ENCODE measurements around the gene MAZ.

DNA sequence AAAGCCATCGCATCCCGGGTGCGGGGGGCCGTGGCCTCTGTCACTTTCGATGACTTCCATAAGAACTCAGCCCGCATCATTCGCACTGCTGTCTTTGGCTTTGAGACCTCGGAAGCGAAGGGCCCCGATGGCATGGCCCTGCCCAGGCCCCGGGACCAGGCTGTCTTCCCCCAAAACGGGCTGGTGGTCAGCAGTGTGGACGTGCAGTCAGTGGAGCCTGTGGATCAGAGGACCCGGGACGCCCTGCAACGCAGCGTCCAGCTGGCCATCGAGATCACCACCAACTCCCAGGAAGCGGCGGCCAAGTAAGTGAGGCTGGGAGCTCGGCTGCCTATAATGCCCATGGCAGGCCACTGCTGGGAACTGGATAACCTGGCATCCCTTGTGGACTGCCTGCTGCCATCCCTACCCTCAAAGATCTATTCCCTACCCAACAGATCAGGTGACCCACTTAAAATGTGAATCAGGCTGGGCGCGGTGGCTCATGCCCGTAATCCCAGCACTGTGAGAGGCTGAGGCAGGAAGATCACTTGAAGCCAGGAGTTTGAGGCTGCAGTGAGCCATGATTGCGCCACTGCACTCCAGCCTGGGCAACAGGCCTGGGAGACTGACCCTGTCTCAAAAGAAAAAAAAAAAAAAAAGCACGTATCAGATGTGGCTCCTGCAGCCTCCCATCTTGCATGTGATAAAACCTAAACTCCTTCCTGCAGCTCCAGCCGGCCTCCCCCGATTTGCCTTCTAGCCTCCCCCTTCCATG lies 38.4 kb downstream of the MAZ start:
- TF ChIP-seq, protein P1, sequence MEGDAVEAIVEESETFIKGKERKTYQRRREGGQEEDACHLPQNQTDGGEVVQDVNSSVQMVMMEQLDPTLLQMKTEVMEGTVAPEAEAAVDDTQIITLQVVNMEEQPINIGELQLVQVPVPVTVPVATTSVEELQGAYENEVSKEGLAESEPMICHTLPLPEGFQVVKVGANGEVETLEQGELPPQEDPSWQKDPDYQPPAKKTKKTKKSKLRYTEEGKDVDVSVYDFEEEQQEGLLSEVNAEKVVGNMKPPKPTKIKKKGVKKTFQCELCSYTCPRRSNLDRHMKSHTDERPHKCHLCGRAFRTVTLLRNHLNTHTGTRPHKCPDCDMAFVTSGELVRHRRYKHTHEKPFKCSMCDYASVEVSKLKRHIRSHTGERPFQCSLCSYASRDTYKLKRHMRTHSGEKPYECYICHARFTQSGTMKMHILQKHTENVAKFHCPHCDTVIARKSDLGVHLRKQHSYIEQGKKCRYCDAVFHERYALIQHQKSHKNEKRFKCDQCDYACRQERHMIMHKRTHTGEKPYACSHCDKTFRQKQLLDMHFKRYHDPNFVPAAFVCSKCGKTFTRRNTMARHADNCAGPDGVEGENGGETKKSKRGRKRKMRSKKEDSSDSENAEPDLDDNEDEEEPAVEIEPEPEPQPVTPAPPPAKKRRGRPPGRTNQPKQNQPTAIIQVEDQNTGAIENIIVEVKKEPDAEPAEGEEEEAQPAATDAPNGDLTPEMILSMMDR (IDR thresholded peaks at IDR 0.05; ENCODE audit: insufficient read depth, low read depth, low read length): no peak
- no peak for TF ChIP-seq EZH2 (IDR thresholded peaks at IDR 0.05; ENCODE audit: insufficient read depth, low read length)

All from astrocyte (in vitro differentiated cells and primary cell).